ENCODE measurements around the gene MATN4. TPM values are rescaled to one million over a fixed set of nuclear protein-coding genes. Genes with fewer than 3 reads are reported as not detected.
"Not testable (repeated sequence)": the region's sequence is repeated elsewhere in the genome, so short reads cannot be mapped to it uniquely, and the experiment has no call there.

Gene MATN4
- total RNA-seq, result 0.10 to 0.26 TPM in 2 of 3 replicates, not detected in the other
- long read RNA-seq, result 0 reads

- Mint-ChIP-seq H3K4me3 (ENCODE audit: unreplicated experiment) (no peak within 1 kb of the TSS), H3K9me3 (ENCODE audit: low read depth) (no peaks in the 10 kb centered on the region), H3K27ac (ENCODE audit: unreplicated experiment) (no peak within 1 kb of the TSS), H3K27me3 (ENCODE audit: low read depth) (no peaks in the 10 kb centered on the region), H3K36me3 (ENCODE audit: low read depth) (no peaks in the 10 kb centered on the region), H3K4me1 (ENCODE audit: low read depth) (peaks cover 5% of the 10 kb centered on the region)
- no peak for TF ChIP-seq CTCF (IDR thresholded peaks at IDR 0.05)
- DNase-seq (ENCODE audit: low spot score), result no peak
Observed at GRCh38 chr20:45308117-45308778, at the start of gene MATN4. Gene MATN4, minus strand, starts transcription at chr20:45308299. Its CDS starts 2,717 bp downstream, at chr20:45305582.

GRCh38 chr20:45355209-45356084 is 47.3 kb upstream of the MATN4 start:
- no peak for TF ChIP-seq CTCF (IDR thresholded peaks at IDR 0.05)
- H3K36me3 Mint-ChIP-seq (ENCODE audit: low read depth), result no peaks in the 10 kb centered on the region
- H3K27me3 Mint-ChIP-seq (ENCODE audit: low read depth), result no peaks in the 10 kb centered on the region
- no peak overlapping the region for H3K4me3 Mint-ChIP-seq (ENCODE audit: unreplicated experiment)
- DNase-seq (ENCODE audit: low spot score), result no peak
- peak overlapping the region; percentile 81 for H3K27ac Mint-ChIP-seq (ENCODE audit: unreplicated experiment)
- no peaks in the 10 kb centered on the region for H3K9me3 Mint-ChIP-seq (ENCODE audit: low read depth)
- H3K4me1 Mint-ChIP-seq (ENCODE audit: low read depth), result peaks cover 55% of the 10 kb centered on the region

- H3K27me3 Mint-ChIP-seq (ENCODE audit: low read depth), result no peaks in the 10 kb centered on the region
- no peak for DNase-seq (ENCODE audit: low spot score)
- H3K4me3 Mint-ChIP-seq (ENCODE audit: unreplicated experiment), result no peak overlapping the region
- peak overlapping the region; percentile 52 for H3K27ac Mint-ChIP-seq (ENCODE audit: unreplicated experiment)
- peaks cover 48% of the 10 kb centered on the region for H3K4me1 Mint-ChIP-seq (ENCODE audit: low read depth)
- no peak for TF ChIP-seq CTCF (IDR thresholded peaks at IDR 0.05)
- no peaks in the 10 kb centered on the region for H3K36me3 Mint-ChIP-seq (ENCODE audit: low read depth)
- H3K9me3 Mint-ChIP-seq (ENCODE audit: low read depth), result no peaks in the 10 kb centered on the region
Observed at GRCh38 chr20:45354423-45355208, 46.5 kb upstream of the MATN4 start.

- DNase-seq (ENCODE audit: low spot score), result no peak
- Mint-ChIP-seq H3K4me3 (ENCODE audit: unreplicated experiment) (no peak overlapping the region), H3K9me3 (ENCODE audit: low read depth) (no peaks in the 10 kb centered on the region), H3K27me3 (ENCODE audit: low read depth) (no peaks in the 10 kb centered on the region), H3K27ac (ENCODE audit: unreplicated experiment) (no peak overlapping the region), H3K36me3 (ENCODE audit: low read depth) (no peaks in the 10 kb centered on the region), H3K4me1 (ENCODE audit: low read depth) (peaks cover 40% of the 10 kb centered on the region)
- TF ChIP-seq CTCF (IDR thresholded peaks at IDR 0.05), result no peak
Observed at GRCh38 chr20:45353746-45354145, 45.6 kb upstream of the MATN4 start.

- no peak overlapping the region for H3K4me3 Mint-ChIP-seq (ENCODE audit: unreplicated experiment)
- no peak for TF ChIP-seq CTCF (IDR thresholded peaks at IDR 0.05)
- no peaks in the 10 kb centered on the region for H3K9me3 Mint-ChIP-seq (ENCODE audit: low read depth)
- no peak overlapping the region for H3K27ac Mint-ChIP-seq (ENCODE audit: unreplicated experiment)
- H3K4me1 Mint-ChIP-seq (ENCODE audit: low read depth), result peaks cover 35% of the 10 kb centered on the region
- no peaks in the 10 kb centered on the region for H3K27me3 Mint-ChIP-seq (ENCODE audit: low read depth)
- DNase-seq (ENCODE audit: low spot score), result no peak
- no peaks in the 10 kb centered on the region for H3K36me3 Mint-ChIP-seq (ENCODE audit: low read depth)
Observed at GRCh38 chr20:45352729-45353128, 44.6 kb upstream of the MATN4 start.

- not testable (repeated sequence) for H3K4me3 Mint-ChIP-seq (ENCODE audit: unreplicated experiment); H3K27me3 Mint-ChIP-seq (ENCODE audit: low read depth); DNase-seq (ENCODE audit: low spot score); H3K9me3 Mint-ChIP-seq (ENCODE audit: low read depth); H3K36me3 Mint-ChIP-seq (ENCODE audit: low read depth); H3K27ac Mint-ChIP-seq (ENCODE audit: unreplicated experiment)
- peaks cover 43% of the 10 kb centered on the region for H3K4me1 Mint-ChIP-seq (ENCODE audit: low read depth)
Observed at GRCh38 chr20:45350795-45351194, 42.7 kb upstream of the MATN4 start.
